GM19240 (cell line): ENCODE measurements around the gene CELSR1.

ENCODE experiments used
- DNase-seq: peaks from one replicate; pipeline ENCODE4 v3.0.0; 2011; ENCODE audit warnings: low spot score; ENCODE audit not compliant: insufficient read length

Gene CELSR1

DNA sequence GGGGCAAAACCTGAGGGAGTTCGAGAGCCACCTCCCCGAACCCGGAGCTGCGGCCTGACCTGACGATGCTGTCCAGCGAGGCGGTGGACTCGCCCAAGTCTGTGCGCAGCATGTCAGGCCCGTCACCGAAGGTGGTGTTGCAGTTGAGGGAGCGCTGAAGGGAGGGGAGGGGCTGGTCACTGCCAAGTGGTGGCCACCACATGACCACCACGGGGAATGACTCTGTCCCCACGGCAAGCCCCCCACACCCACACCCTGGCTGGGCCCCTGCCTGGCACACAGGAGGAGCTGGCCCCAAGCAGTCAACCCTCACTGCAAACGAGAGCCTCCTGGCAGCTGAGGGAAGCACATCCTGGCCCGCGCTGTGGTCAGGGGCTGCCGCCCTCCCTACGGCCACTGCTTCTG lies 171.1 kb downstream of the CELSR1 start:
- DNase-seq = no peak

DNA sequence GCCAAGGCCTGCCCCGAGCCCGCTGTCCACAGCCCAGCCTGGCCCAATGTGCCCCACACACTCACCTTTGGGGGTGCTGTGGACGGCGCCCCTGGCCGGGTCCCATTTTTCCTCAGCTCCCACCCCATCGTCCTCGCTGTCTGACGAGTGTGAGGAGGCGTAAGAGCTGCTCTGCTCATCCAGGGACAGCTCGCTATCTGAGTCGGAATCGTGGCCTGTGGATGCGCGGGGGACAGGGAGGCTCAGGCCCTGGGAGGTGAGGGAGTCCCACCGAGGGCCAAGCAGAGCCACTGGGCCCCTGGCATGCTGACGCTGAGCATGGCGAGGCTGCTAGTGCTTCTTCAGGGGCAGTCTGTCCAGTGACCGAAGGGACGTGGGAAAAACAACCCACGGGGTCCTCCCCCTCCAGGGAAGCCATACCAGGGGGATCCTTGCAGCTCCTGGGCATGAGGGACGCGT lies 172.2 kb downstream of the CELSR1 start:
- DNase-seq = no peak

DNA sequence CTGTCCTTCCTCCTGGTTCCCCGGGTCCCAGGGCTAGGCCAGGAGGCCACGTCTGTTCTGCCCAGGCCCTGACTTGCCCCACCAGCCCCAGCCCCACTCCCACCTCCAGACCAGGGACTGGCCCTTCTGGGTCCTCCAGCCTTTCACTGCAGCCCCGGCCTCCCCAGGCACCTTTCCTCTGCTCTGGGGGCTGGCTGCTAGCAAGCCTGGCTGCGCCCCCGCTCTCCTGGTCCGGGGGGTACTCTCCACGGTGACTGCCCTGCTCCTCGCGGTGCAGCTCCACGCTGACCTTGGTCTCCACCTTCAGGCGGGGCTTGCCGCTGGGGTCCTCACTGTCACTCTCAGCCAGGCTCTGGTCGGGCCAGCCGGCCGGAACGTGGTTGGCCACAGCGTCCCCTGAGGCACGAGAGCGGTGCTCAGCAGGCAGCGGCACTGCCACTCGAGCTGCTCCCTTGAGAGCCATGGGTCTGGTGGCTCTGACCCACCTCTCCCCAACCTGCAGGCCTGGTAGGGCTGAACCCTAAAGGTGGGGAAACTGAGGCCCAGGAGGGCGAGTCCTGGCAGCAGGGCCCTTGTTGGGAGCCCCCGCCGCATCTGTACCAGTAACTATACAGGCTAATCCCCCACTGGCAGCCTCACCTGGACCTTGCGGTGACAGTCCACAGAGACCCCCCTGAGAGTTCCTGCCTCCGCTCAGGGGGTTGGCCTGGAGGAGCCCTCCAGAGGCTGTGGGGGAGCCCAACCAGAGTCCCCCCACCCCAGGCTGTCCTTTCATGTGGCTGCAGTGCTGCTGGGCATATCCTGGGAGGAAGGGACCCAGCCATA lies 172.9 kb downstream of the CELSR1 start:
- DNase-seq = no peak

DNA sequence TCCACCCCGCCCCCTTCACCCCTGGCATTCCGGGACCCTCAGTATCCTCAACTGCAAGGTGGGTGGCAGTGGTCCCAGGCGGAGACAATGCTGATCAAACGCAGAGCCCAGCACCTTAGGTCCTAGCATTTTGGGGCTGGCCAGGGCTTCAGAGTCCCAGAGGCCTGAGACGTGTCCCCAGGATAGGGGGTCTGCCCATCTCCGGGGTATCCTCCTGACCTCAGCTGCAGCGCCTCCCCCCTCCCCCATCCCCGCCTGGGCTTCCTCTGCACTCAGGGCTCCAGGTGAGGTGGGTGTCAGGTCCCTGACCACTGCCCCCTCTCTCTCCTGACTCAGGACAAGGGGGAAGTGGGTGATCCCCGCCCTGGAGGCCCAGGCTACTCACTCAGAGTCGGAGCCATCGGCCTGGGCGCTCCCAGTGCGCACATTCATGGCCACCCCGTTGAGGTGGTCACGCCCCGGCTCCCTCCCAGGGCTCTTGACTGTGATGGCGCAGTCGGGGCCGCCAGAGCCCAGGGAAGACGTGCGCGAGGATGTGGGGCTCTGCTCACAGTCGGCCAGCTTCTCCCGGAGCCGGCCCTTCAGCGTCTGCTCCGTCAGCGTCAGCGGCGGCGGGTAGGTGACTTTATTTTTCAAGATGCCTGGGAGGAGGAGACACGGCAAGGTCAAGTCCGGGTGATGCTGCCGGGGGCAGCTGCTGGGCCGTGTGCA lies 173.7 kb downstream of the CELSR1 start:
- DNase-seq = no peak

DNA sequence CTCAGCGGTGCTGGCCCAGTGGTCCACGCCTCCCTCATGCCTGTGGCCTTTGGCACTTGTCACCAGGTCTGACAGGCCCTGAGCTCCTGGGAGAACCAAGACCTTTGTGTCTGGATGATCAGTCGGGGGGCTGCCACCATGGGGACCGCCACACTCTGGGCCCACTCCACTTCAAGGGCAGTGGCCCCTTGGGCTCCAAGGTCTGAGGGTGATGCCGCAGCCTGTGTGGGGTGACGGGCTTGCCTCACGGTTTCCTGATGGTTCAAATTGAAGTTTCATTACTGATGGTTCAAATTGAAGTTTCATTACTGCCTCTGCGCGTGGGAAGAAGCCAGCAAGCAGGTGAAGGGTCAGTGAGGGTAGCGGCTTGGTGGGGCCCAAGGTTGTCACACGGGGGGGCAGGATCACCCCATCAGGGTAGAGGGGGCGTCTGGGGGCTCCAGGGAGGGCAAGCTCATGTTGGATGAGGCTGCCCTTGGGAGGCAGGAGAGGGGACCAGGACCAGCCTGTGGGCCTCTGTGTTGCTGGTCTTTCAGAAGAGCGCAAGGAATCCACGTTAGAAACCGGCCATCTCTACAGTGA lies 174.4 kb downstream of the CELSR1 start:
- DNase-seq = no peak

DNA sequence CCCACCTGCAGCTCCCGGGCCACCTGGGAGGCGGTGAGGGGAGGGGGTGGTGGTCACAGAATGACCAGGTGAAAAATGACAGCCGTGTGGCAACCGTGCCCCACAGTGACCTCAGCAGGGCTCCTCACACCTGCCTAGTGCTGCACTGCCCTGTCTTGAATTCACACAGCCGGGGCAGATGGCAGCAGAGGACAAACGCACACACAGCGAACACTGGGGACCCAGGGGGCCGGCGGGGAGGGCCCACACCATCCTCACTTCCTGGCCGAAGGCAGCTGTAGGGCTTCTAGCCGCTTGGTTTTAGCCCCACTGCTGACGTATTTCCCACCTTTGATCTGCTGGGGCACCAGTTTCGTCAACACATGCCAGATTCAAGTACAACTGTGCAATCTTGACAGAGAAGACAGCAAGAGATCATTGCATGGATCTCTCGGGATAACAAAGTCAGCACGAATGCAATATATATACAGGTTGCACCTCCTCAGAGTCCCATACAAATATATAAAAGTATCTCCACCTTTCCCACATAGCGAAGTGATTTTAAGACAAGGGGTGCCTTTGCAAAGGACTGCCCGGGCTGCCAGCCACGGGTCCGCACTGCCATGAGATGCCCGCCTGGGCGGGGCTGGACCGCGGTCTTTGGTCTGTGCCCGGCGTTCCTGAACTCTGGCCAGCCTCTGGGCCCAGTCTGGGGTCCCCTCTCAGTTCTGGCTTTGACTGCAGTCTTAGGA lies 175.1 kb downstream of the CELSR1 start:
- no peak for DNase-seq

DNA sequence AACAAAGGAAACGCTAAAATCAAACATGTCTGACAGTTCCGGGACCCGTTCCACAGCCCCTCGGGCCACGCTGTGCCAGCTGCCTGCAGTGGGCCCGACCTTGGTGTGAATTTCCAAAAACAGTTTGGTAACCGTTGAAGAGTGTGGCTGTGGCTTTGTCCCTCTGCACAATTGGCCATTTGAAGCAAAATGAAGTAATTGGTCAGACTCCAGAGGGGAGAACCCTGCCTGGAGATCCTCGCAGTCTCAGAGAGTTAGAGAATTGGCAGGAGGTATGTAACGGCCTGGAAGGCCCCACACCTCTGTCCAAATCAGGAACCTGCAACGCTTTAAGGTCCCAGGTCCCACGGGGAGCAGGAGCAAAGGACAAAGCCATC lies 175.6 kb downstream of the CELSR1 start:
- no peak for DNase-seq

DNA sequence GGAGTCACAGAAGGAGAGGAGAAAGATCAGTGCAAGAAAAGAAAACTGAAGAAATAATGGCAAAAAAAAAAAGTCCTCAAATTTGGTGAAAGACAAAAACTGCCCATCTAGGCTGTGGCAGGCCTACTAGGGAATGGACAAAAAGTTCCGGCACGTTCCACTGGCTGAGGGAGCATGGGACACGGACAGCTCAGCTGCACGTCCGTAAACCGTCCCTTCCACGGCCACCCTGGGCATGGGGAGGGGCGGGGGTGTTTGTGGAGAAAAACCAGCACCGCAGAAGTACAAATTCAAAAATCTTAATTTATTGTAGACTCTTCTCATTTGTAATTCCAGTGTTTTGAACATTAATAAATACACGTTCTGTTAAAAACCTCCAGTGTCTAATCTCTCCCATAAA lies 176.5 kb downstream of the CELSR1 start:
- DNase-seq = no peak

DNA sequence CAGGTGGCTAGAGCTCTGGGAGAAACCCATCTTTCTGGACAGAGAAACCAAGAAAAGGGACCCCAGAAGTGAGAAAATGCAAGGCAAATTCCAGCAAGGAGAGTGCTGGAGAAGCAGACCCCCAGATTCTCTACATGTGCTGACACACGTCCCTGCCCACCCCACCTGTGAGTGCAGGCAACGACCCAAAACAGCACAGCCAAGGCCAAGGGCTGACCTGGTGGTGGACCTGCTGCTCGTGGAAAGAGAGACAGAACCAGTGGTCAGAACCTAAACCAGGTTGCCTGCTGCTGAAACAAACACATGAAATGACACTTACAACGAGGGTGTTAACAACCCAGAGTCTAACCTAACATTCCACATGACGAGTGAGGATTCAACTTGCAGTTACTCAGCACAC lies 177.3 kb downstream of the CELSR1 start:
- DNase-seq = no peak

DNA sequence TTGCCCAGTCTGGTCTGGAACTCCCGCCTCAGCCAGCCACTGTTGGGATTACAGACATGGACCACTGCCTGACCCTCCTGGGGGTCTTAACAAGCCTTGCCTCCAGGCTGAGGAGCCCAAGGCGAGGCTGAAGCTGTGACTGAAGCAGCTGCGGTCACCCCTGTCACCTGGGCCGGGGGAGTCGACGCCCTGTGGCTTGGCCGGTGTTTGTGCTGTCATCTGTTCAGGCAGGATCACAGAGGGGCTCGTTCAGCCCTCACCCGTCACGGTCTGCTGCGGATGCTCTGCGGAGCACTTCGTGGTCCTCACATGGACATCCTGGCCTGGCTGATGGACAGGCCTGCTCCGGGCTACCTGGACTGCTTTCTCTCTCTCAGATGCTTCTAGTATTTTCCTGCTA lies 178.1 kb downstream of the CELSR1 start:
- no peak for DNase-seq

DNA sequence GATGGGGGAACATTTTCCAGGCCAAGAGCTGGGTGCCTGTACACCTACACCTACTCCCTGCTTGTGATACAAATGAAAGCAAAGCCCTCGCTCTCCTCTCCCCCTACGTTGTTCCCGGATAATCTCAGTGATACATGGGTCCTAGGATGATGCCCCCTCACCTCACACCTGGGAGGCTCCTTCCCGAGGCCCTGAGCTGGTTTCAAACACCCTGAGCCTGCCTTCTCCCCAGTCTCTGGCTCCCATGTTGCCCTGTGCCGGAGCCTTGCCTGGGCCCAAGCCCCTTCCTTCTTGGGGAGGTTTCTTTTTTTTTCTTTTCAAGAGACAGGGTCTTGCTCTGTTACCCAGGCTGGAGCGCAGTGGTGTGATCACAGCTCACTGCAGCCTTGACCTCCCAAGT lies 178.7 kb downstream of the CELSR1 start:
- DNase-seq = no peak

DNA sequence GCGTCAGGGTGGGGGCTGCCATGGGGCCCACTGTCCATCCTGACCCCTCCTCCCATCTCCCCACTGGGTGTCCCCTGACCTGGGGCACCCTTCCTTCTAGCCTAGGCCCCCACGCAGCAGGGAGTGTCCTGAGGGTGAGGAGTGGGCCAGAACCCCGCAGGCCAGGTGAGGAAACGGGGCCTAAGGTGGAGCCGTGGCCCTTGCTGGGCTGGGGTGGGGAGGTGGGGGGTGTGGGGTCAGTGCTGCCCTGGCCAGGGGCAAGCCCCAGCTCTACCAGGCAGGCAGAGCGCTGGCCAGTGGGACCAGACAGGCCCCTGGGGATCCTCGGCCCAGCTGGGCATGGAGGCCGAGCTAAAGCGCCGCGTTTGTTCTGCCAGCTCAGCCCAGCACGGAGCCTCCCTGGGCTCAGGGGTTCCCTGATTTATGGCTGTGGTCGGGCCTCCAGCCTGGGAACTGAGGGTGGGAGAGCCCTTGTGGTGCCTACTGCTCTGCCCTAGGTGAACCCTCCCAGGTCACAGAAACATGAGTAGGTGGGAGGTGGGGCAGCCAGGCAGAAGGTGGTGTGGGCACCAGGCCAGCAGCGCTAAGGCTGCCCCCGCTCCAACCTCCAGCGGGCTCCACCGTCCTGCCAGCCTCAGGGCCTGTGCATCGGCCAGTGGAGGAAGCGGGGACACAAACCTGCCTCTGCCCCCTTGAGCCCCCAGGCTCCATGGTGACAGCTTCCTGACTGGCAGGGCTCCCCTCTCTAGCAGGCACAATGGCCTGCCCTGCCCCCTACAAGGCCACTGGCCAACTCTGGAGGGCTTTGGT lies 179.5 kb downstream of the CELSR1 start:
- no peak for DNase-seq

DNA sequence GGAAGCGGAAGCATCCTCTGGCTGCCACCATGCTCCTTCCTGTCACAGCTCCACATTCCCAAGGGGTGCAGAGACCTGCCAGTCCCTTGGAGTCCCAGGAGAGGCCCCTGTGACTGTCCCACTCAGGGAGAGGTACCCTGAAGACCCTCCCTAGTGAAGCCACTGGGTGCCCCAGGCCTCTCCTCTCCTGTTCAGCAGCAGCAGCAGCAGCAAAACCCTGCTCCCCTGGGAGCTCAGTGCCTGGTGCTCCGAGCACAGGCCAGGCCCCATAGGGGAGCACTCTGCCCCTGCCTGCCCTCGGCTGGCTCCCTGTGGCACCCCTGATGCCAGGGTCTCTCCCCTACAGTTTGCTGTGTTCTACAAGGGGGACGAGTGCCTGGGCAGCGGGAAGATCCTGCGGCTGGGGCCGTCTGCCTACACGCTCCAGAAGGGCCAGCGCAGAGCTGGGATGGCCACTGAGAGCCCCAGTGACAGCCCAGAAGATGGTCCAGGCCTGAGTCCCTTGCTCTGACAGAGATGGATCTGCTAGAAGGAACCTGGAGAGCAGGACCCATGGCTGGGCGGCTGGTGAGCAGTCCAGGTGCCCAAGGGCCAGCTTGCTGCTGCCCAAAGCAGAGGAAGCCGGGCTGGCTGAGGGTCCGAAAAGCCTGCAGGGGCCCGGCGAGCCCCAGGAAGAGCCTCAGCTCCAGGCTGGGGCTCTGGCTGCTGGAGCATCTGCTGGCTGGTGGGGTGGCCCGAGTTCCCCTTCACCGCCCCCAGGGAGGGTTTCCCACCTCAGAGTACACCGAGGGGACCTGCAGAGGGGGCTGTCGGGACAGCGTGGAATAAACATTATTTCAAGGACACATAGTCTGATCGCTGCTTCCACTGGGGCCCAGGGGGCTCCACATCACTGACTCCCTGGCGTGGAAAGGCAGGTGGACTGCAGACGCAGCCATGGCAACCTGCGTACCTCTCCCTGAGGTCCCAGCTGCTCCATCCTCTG lies 180.6 kb downstream of the CELSR1 start:
- DNase-seq = no peak

DNA sequence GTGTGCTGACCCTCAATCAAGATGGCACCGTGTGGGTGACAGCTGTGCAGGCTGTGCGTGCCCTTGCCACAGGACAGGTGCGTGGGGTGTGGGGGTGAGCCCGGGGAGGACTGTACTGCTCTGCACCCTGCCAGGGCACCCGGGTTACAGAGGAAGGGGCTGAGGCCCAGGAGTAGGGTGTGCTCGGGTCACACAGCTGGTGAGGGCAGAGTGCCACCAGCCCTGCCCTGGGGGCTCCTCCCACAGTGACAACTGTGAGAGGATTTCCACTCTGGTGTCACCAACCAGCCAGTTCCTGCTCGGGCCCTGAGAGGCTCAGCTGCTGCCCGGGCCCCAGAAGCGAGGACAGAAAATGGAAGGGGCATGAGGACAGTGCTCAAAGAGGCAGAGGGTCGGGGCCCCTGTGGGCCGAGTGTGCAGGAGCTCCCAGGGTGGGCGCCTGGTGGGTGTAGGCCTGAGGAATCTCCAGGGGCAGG lies 181.4 kb downstream of the CELSR1 start:
- DNase-seq = no peak

DNA sequence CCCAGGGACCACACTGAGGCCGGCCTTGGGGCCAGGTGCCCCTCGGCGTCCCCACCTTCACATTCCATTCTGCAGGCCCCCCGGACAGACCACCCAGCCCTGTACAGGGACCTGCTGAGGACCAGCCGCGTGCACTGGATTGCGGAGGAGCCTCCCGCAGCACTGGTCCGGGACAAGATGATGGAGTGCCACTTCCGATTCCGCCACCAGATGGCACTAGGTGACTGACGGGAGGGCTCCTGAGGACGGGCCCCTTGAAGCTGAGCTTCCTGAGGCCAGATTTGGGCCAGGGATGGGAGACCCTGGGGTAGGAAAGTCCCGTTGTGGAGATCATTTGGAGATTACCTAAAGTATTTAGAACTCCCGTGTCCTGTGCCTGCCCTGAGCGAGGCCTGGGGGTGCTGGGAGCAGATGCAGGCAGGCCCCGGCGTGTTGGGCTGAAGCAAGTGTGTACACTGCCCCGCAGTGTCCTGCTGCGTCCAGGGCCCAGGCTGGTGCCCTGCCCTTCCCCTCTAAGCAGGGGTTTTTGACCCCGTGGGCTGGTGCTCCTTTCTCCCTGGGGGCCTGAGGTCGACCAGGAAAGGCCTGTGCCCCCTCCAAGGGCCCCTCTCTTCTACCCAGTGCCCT lies 181.9 kb downstream of the CELSR1 start:
- peak; percentile 55 for DNase-seq

DNA sequence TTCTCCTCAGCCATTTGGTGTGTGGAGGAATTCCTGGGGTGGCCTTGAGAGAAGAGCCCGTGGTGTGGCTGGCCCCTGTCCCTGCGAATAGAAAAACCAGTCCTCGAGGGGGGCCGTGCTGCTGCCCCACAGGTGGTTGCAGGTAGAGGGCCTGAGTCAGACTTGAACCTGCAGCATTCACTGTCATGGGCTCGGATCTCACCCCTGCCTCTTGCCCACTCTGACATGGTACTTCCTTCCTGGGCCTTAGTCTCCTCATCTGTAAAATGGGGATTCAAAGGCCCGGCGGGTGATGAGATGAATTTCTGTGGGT lies 182.5 kb downstream of the CELSR1 start:
- DNase-seq = no peak

DNA sequence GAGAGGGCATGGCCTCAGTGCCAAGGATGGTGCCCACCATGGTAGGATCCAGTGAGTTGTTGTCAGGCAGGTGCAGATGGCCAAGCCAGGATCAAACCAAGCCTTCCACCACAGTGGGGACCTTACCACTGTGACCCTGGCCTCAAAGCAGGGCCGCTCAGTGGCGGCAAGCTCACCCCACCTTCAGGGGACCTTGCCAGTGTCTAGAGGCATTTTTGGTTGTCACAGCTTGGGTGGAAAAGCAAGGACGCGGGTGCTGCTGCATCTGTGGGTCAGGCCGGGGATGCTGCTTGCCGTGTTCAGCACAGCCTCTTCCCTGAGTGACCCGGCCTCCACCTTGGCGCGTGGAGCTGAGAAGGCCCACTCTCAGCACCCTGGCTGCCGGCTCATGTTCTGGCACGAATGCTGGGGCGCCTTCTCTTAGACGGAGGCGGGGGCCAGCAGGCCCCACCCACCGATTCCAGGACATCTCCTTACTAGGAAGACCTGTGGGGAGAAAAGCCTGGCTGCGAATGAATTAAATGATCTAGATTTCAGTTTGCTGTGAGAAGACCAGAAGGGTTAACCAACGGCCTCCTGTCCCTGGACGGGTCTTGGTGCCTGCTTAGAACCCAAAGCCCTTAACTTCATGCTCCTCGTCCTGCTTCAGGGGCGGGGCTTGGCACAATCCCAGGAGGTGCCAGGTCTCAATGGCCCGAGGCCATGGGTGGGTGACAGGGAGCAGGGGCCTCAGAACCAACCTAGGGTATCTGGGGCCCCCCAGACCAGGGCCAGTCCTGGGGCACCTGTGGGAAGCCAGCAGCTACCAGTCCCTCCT lies 183.0 kb downstream of the CELSR1 start:
- no peak for DNase-seq

DNA sequence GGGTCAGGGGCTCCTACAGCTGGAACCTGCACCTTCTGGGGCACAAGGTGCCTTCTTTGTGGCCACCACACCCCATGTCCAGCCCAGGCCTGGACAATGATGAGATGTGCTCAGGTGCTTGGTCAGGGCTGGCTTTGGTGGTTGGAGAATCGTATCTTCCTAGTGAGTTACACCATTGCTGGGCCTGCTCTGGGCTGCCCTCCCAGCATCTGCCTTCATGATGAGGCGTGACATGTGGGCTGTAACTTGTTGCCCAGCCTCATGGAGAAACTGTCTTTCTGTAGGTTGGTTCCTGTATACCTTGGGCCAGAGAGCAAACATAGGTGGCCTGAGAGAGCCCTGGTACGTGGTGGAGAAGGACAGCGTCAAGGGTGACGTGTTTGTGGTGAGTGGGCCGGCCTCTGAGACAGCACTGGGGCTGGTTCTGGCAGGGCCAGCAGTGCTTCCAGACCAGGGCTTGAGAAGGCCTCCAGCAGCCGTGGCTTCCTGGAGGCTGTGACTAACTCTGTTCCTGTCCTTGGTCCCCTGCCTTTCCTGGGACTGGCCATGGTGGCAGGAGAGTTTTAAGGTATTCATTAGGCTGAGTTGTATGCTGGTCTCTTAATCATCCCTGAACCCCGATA lies 183.8 kb downstream of the CELSR1 start:
- DNase-seq = no peak
